MCF 10A (cell line): ENCODE measurements around the gene NCAM1. TPM values are rescaled to one million over a fixed set of nuclear protein-coding genes. Genes with fewer than 3 reads are reported as not detected.

Experiments used
- BruUV-seq: library from RNA; stranded (reverse); fragments of 400-500 nt; replicated peaks from 2 replicates; lab custom pipeline; 2021; lab: Mats Ljungman, UMichigan
- CTCF ChIA-PET: fragments of 300-600 bp; sonication (Branson Sonifier 250); formaldehyde crosslinking; extraction: SDS; loops from one replicate; lab custom pipeline; 2021; ENCODE audit warnings: antibody characterized with exemption, inconsistent platforms; lab: Yijun Ruan, JAX
- POLR2A ChIA-PET: fragments of 300-600, 350-650 bp; sonication (Branson Sonifier 250); formaldehyde crosslinking; extraction: SDS; loops from one replicate; lab custom pipeline; 2020; ENCODE audit warnings: antibody characterized with exemption, inconsistent platforms; lab: Yijun Ruan, JAX
- DNase-seq: peaks from one replicate; pipeline ENCODE4 v3.0.0-alpha.2; 2018; ENCODE audit not compliant: unreplicated experiment
- H3K27ac Mint-ChIP-seq: one replicate; pipeline ENCODE4 v1.8.0; 2022; ENCODE audit warnings: mild to moderate bottlenecking, low read depth, mixed read lengths; ENCODE audit not compliant: unreplicated experiment
- H3K27me3 Mint-ChIP-seq: one replicate; pipeline ENCODE4 v1.8.0; 2022; ENCODE audit warnings: mixed read lengths; ENCODE audit not compliant: insufficient read depth, unreplicated experiment
- H3K36me3 Mint-ChIP-seq: one replicate; pipeline ENCODE4 v1.8.0; 2022; ENCODE audit warnings: mild to moderate bottlenecking, moderate library complexity, mixed read lengths; ENCODE audit not compliant: insufficient read depth, unreplicated experiment
- H3K4me1 Mint-ChIP-seq: one replicate; pipeline ENCODE4 v1.8.0; 2022; ENCODE audit warnings: mixed read lengths; ENCODE audit not compliant: insufficient read depth, unreplicated experiment
- H3K4me3 Mint-ChIP-seq: one replicate; pipeline ENCODE4 v1.8.0; 2022; ENCODE audit warnings: mild to moderate bottlenecking, moderate library complexity, mixed read lengths; ENCODE audit not compliant: unreplicated experiment
- H3K9me3 Mint-ChIP-seq: one replicate; pipeline ENCODE4 v1.8.0; 2022; ENCODE audit warnings: mixed read lengths; ENCODE audit not compliant: unreplicated experiment
- intact Hi-C: fragments of 100-400 bp; cut with micrococcal nuclease; formaldehyde crosslinking; loops from 2 replicates; pipeline ENCODE4 v1.14.1; 2022
- total RNA-seq: library from RNA; stranded (reverse); gene quantifications from 2 replicates; pipeline ENCODE4 v1.2.3, GENCODE V29; 2022
- TF ChIP-seq, protein P1 (sequence below): fragments of 200-600 bp; IDR thresholded peaks from one replicate; pipeline ENCODE4 v1.8.0; 2022; ENCODE audit warnings: antibody characterized with exemption, mild to moderate bottlenecking; ENCODE audit not compliant: unreplicated experiment

NCAM1 gene
- total RNA-seq, 1 experiment from 2014 or later, result 0.19 TPM

DNA sequence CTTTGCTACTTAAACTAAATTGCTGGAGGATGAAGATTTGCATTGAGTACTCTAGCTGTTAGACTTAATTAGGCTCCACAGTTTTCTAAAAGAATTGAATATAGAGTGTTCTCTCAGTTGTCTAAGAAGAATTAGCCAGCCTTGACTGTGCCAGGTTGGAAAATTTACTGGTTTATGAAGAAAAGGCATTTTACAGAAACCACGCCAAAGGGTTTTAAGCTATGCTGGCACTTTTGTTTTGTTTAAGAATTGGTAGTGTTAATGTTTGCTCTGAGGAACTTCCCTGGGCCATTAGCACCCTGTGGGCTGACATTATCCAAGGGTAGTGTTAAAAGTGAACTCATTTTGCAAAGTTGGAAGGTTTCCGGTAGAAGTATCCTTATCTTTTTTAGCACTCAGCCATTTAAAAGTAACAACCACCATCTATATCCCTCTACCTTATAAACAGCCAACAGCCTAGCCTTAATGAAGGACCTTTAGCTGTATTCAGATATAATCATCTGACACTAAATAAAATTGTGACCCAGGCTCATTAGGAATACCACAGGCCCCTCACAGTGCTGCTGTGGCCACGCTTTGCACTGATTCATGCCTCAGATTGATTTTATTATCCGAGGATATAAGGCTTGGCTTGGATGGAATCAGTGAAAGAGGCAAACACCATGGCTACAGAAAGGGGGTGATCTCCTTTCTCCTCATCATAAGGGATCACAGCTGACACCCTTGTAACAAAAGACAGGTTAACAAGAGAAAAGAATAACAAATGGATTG is 158.9 kb downstream of the NCAM1 start:
- ChIA-PET CTCF (interaction anchor here (1.1 to 1.7 kb wide), 2 partner anchors 16 to 532 kb away, joined by 4 read pairs; no protein-coding TSS in a partner anchor), POLR2A (no interaction called here)
- H3K4me1 Mint-ChIP-seq, result peaks cover 6% of the 10 kb centered on the region
- no peaks in the 10 kb centered on the region for H3K36me3 Mint-ChIP-seq
- TF ChIP-seq, protein P1, sequence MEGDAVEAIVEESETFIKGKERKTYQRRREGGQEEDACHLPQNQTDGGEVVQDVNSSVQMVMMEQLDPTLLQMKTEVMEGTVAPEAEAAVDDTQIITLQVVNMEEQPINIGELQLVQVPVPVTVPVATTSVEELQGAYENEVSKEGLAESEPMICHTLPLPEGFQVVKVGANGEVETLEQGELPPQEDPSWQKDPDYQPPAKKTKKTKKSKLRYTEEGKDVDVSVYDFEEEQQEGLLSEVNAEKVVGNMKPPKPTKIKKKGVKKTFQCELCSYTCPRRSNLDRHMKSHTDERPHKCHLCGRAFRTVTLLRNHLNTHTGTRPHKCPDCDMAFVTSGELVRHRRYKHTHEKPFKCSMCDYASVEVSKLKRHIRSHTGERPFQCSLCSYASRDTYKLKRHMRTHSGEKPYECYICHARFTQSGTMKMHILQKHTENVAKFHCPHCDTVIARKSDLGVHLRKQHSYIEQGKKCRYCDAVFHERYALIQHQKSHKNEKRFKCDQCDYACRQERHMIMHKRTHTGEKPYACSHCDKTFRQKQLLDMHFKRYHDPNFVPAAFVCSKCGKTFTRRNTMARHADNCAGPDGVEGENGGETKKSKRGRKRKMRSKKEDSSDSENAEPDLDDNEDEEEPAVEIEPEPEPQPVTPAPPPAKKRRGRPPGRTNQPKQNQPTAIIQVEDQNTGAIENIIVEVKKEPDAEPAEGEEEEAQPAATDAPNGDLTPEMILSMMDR, result no peak
- no peak for DNase-seq
- intact Hi-C loops, result loop anchor here (10.0 kb wide), 1 partner anchor 895 kb away; the partner anchor contains the start of gene PTS
- H3K27me3 Mint-ChIP-seq, result peaks cover 44% of the 10 kb centered on the region
- H3K27ac Mint-ChIP-seq, result no peak overlapping the region
- no TSS peak for BruUV-seq
- no peaks in the 10 kb centered on the region for H3K9me3 Mint-ChIP-seq
- H3K4me3 Mint-ChIP-seq, result no peak overlapping the region

DNA sequence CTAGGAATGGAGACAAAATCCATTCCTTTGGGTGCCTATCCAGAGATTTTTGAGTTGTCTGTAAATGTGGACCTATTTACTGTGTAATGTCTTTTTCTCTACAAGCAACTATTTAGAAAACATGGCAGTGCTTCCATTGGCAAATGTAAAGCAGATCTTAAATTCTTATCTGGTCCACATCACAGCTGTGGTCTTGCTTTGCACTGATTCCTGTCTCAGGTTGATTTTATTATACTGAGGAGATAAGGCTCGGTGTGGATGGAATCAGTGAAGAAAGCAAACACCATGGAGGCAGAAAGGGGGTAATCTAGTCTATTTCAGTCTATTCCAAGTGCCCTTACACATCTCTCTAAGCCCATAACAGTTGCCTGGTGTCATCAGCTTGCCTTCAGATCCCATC is 160.5 kb downstream of the NCAM1 start:
- POLR2A ChIA-PET, result no interaction called here
- Mint-ChIP-seq H3K27me3 (peaks cover 44% of the 10 kb centered on the region), H3K36me3 (no peaks in the 10 kb centered on the region), H3K4me1 (peaks cover 6% of the 10 kb centered on the region), H3K27ac (no peak overlapping the region), H3K4me3 (no peak overlapping the region), H3K9me3 (no peaks in the 10 kb centered on the region)
- DNase-seq, result no peak
- intact Hi-C loops, result no loop called here
- TF ChIP-seq, protein P1, result no peak
- BruUV-seq, result no TSS peak
- CTCF ChIA-PET, result no interaction called here

DNA sequence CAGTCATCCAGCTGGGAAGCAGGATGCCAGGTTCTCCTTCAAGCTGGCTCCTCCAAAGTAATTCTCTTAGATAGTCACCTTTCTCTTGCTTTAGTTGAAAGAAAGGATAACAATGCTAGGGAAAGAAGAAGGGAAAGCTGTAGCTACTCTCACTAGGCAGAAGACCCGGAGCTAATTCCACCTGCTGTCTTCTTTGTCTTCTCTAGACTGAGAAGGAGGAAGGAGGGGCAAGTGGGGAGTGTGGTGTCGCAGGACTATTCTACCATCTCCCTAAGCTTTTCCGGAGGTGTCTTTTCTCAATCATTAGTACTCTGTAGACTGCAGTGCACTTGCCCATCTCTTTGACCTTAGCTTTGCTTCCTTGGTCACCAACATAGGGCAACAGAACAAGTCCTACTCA is 162.8 kb downstream of the NCAM1 start:
- POLR2A ChIA-PET, result no interaction called here
- no TSS peak for BruUV-seq
- Mint-ChIP-seq H3K4me1 (peaks cover 2% of the 10 kb centered on the region), H3K27me3 (peaks cover 44% of the 10 kb centered on the region), H3K36me3 (no peaks in the 10 kb centered on the region), H3K4me3 (no peak overlapping the region), H3K9me3 (no peaks in the 10 kb centered on the region), H3K27ac (no peak overlapping the region)
- no peak for DNase-seq
- CTCF ChIA-PET, result interaction anchor here (0.6 to 2.6 kb wide), 4 partner anchors 9 to 579 kb away, joined by 3 to 16 read pairs (median 4); no protein-coding TSS in a partner anchor
- TF ChIP-seq, protein P1, result no peak
- intact Hi-C loops, result no loop called here

DNA sequence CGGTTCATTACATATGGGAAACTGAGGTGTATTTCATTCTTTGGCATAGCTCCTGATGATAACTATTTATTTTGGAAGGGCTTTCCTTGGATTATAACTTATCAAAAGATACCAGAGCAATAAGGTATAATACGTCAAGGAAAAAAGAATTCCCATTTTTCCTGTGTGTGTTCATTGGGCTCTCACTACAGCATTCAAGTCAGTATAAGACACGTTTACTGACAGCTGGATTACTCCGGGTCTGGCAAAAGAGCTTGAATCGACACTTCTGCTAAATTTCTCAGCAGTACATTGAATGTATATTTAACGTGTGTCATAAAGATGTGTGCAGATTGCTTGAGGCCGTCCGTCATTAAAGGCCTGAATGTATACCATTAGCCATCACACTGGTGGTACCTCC is 163.4 kb downstream of the NCAM1 start:
- no peaks in the 10 kb centered on the region for H3K4me1 Mint-ChIP-seq
- H3K9me3 Mint-ChIP-seq, result no peaks in the 10 kb centered on the region
- H3K36me3 Mint-ChIP-seq, result no peaks in the 10 kb centered on the region
- no peak overlapping the region for H3K4me3 Mint-ChIP-seq
- H3K27ac Mint-ChIP-seq, result no peak overlapping the region
- intact Hi-C loops, result no loop called here
- ChIA-PET CTCF (interaction anchor here (0.6 to 2.6 kb wide), 2 partner anchors 9 to 13 kb away, joined by 4 to 16 read pairs; no protein-coding TSS in a partner anchor), POLR2A (no interaction called here)
- no TSS peak for BruUV-seq
- TF ChIP-seq, protein P1, result no peak
- peaks cover 44% of the 10 kb centered on the region for H3K27me3 Mint-ChIP-seq
- DNase-seq, result no peak
